HG02840 (cell line): ENCODE measurements around the gene CDH23.

Experiments
- ATAC-seq: cut with Tn5 transposase; IDR thresholded peaks from one replicate; pipeline ENCODE4 v1.9.1; 2021; ENCODE audit warnings: mild to moderate bottlenecking, moderate library complexity, moderate number of reproducible peaks; ENCODE audit not compliant: unreplicated experiment, low FRiP score

Gene CDH23

DNA sequence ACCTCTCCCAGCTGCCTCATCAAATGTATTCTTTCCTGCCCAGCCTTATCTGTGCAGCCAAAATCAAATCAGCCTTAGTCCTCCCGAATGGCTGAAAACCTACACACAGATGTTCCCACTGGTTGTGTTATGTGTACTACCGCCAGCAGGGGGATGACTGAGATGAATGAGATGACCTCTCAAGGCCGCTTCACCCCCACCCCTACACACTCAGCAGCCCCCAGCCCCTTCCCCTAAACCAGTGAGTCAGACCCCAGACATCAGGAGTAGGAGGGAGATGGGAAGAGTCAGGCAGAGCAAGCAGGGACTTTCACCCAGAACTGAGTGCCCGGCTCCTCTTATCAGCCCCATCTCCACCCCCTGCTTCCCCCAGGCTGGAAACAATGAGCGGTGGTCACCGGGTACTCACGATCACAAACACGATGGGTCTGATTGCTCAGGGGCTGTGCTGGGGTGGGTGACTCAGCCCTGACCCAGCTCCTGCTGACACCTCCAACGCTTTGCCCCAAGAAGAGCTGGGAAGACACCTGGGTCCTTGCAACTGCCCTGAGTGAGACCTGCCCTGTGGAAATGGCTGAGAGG, 329.4 kb downstream of the CDH23 start:
- no peak for ATAC-seq

GRCh38 chr10:71726580-71727104, 329.9 kb downstream of the CDH23 start:
- no peak for ATAC-seq

GRCh38 chr10:71727105-71727737, 330.5 kb downstream of the CDH23 start:
- peak; percentile 43 for ATAC-seq

- ATAC-seq, result peak; percentile 41
Observed at GRCh38 chr10:71727738-71728737, 331.3 kb downstream of the CDH23 start.

GRCh38 chr10:71729161-71729636, 332.5 kb downstream of the CDH23 start:
- no peak for ATAC-seq

GRCh38 chr10:71731791-71732190, 335.1 kb downstream of the CDH23 start:
- no peak for ATAC-seq

DNA sequence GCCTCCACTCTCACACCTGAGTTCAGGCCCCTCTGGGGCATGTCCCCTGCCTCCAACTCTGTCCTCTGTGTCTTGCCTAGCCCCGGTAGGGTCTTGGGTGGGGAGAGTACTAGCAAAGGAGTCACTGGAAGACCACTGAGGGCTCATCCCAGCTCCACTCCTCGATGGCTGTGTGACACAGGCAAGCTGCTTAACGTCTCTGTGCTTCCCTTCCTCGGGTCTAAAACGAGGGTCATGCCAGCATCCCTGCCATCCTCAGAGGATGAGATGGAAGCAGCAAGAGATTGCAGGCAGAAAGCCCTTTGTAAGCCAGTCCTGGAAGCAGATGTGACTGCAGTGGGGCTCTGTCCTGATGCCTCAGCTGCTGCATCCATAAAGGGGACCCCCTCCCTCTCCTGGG, 338.1 kb downstream of the CDH23 start:
- no peak for ATAC-seq

DNA sequence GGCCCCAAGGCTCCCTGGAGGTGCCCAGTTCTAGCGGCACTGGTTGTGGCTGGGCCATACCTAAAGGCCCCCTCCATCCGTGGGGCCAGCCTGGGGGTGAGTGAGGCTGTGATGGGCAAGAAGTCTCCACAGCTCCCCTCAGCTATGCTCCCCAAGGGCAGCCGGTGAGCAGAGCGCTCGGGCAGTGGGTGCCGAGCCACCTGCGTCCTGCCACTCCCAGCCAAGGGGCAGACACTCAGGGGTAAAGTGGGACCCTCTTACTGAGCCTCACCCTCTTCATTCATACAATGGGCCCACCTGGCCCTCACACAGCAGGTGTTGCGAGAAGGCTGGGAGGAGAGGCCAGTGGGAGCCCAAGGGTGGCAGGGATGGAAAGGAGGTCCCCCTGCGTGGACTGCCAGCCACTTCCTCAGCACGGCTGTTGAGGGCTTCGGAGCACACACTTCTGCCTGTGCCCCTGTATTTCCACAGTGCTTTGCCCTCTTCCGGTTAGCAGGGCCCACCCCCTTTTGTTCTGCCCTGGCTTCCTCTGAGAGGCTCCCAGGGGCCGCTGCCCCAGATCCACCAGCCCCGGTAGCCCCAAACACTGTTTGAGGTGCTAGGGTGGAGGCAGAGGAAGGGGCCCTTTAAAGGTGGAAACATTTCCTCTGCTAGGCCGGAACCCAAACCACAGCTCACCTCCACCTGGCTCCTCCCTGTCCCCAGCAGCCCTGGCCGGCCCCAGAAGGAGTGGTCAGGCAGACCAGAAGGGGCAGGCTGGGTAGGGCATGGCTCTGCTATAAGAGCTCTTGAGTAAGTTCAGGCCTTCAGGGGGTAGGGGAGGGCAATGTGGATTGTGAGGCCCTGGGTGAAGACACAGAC, 339.2 kb downstream of the CDH23 start:
- no peak for ATAC-seq

DNA sequence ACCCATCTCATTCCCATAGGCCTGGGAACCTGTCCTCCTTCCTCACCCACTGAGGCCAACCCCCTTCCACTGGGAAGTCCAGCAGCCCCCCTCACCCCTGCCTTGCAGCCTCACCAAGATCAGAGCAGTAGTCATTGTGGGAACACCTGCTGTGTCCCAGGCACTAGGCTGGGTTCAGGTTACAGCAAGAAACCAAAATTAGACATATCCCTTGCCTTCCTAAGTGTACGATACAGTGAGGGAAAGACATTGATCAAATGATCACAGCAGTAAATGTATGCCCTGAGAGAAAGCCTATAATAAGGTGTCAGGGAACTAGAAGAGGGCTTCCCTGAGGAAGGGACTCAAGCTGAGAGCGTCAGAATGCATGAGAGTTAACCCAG, 339.8 kb downstream of the CDH23 start:
- ATAC-seq, result no peak

DNA sequence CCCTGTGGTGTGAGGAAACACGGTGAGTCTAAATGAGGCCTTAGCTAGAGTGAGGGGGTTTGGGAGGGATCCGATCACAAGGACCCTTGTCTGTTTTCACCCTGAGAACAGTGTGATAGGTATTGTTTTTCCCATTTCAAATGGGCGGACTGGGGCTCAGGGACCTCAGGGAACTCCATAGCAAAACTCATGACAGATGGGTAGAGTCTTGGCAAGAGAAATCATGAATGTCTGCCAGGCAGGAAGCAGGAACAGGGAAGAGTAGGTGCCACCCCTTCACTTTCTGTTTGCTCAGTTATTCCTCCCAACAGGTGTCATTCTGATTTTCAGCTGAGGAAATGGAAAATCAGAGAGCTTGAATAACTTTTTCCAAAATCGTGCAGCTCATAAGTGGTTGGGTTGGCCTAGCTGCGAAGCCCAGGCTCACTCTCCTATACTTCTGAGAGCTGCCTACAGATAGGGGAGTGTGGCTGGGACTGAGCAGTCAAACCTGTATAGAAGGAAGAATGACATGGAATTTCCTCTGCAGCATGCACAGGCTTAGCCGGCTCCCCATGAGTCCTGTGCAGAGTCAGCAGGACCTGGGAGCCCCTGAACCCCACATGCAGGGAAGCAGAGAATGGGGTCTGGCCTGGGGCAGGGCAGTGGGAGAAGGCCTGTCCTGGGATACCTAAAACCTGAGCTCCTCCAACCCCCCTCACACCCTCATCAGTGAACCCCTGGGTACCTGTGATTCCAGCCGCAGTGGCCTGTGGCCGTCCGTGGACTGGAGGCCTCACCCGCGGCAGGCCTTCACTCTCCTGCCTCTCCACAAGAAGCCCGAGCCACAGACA, 340.5 kb downstream of the CDH23 start:
- ATAC-seq, result no peak

DNA sequence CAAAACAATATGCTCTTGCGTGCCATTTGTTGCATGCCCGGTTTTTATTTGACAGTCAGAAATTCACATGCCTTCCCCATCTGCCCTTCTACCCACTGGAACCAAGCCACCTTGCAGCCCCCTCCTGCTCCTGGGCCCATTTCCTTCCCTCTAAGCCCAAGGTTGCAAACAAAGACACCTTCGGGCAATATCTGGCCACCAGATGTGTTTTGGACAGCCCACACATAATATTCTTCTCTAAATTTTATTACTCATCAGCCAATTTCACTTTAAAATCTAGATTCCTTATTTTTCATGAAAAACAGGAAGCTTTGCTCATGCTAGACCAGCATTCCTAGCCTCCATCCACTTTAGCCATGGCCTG, 341.1 kb downstream of the CDH23 start:
- no peak for ATAC-seq

DNA sequence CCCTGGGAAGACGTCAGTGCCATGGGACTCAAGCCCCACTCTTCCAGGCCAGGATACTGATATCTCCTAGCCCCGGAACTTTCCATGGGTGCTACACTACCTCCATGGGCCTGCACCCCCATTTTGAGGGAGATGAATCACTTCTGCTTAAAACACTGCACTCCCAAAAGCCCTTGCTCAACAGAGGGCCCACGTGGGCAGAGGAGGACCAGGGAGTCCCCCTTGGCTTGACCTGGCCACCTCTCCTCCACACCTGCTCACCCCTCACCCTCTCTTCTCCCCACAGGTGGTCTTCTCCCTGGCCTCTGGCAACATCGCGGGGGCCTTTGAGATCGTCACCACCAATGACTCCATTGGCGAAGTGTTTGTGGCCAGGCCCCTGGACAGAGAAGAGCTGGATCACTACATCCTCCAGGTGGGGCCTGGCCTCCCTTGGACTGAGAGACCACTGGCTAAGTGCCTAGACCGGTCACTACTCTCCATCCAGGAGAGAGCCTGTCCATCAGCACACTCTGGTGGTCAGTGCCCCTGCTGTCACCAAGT, 342.7 kb downstream of the CDH23 start:
- ATAC-seq, result no peak

GRCh38 chr10:71740069-71740653, 343.4 kb downstream of the CDH23 start:
- no peak for ATAC-seq

DNA sequence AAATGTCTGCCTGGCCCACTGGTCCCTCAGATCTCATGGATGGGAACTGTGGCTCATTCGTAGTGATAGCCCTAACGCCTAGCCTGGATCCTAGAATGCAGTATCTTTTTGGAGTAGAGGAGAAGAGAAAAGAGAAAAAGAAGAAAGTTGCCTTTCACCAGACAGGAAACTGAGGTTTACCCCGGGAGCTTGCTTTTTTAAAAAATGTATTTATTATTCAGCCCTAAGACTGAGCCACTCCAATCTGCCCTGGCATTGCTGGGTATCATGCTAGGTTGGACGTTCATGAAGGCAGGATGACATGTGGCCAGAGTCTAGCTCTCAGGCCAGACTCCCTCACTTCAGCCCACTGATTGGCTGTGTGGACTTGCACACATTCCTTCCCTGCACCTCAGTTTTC, 344.3 kb downstream of the CDH23 start:
- ATAC-seq, result no peak

DNA sequence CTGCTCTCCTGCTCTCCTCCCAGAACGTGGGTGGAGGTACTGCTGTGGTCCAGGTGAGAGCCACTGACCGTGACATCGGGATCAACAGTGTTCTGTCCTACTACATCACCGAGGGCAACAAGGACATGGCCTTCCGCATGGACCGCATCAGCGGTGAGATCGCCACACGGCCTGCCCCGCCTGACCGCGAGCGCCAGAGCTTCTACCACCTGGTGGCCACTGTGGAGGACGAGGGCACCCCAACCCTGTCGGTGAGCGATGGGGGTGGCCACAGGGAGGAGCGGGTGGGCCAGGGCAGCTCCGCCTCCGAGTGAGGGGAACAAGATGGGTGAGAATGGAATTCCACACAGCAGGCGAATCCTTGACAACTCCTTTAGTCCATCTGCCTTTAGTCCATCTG, 345.0 kb downstream of the CDH23 start:
- no peak for ATAC-seq

DNA sequence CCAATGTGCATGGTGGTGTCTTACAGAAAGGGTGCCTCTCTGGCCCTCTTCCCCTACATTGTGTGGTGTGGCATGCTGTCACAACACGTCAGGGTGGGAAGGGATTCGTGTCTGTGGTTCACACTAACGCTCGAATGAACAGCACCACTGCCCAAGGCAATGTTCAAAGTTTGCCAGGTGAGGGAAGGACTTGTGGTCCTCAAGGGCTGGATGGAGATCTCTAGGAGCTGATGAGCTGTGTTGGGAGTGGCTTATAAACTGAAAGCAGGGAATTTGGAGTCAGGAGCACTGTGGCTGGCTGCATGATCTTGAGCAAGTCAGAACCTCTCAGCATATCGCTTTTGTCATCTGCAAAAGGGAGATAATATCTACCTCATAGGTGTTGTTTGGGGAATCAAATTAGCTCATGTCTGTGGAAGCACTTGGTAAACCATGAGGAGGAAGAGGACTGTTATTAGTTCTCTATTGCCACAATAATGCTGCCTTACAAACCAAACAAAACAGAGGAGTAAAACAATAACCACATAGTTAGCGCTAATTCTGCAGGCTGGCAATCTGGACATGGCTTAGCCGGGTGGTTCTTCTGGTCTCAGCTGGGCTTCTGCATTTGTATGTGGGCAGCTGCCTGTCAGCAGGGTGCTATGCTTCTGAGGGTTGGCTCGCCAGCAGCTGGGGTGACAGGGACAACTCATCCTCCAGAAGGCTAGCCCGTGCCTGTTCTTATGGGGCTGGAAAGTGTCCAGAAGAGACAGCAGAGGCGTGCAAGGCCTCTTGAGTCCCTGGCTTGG, 345.8 kb downstream of the CDH23 start:
- ATAC-seq, result no peak

DNA sequence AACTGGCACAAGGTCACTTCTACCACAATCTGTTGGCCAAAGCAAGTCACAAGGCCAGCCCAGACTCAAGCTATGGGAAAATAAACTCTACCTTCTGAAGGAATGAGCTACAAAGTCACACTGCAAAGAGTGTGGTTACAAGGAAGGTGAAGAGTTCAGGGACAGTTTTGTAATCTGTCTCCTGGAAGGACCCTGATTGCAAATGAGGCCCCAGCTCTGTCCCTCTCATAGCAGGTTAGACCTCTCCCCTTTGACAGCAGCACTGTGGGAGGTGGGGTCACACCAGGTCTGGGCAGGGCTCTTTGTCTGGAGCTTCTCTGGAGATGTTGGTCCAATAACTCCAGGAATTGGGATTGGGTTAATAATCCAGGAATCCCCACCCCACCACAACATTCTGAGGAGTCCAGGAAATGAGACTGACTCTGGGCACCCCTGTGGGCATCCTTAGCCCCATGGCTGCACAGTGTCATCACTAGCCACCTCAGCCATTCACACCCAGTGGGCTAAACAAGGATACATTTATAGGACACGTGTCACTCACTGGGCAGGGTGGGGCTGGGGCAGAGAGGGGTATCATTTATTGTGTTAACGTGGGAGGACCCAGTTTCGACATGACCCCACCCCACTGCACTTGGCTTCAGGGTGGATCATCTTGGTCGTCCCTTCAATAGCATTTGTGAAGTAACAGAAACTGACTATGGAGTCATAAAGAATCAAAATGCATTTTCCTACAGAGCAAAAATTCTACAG, 346.5 kb downstream of the CDH23 start:
- ATAC-seq, result no peak
